ENCODE measurements around the gene INTS6.
"Not testable (repeated sequence)": the region's sequence is repeated elsewhere in the genome, so short reads cannot be mapped to it uniquely, and the experiment has no call there.

Gene INTS6

GRCh38 chr13:51415339-51415738, 37.5 kb downstream of the INTS6 start:
- not testable (repeated sequence) for DNase-seq (ENCODE audit: low read depth)

GRCh38 chr13:51412431-51412830, 40.4 kb downstream of the INTS6 start:
- DNase-seq (ENCODE audit: low read depth) = no peak

GRCh38 chr13:51405176-51405575, 47.7 kb downstream of the INTS6 start:
- DNase-seq (ENCODE audit: low read depth) = no peak

GRCh38 chr13:51397262-51397941, 55.4 kb downstream of the INTS6 start:
- DNase-seq (ENCODE audit: low read depth) = no peak

- no peak for DNase-seq (ENCODE audit: low read depth)
Measured at GRCh38 chr13:51396352-51396751, 56.5 kb downstream of the INTS6 start.

GRCh38 chr13:51394724-51395123, 58.1 kb downstream of the INTS6 start:
- DNase-seq (ENCODE audit: low read depth) = no peak

- no peak for DNase-seq (ENCODE audit: low read depth)
Measured at GRCh38 chr13:51385114-51385513, 67.7 kb downstream of the INTS6 start.

- no peak for DNase-seq (ENCODE audit: low read depth)
Measured at GRCh38 chr13:51380269-51380668, 72.6 kb downstream of the INTS6 start.

- no peak for DNase-seq (ENCODE audit: low read depth)
Measured at GRCh38 chr13:51373451-51373850, 79.4 kb downstream of the INTS6 start.

GRCh38 chr13:51371768-51372399, 81.0 kb downstream of the INTS6 start:
- no peak for DNase-seq (ENCODE audit: low read depth)

GRCh38 chr13:51370811-51371210, 82.0 kb downstream of the INTS6 start:
- DNase-seq (ENCODE audit: low read depth) = no peak

GRCh38 chr13:51370116-51370515, 82.7 kb downstream of the INTS6 start:
- DNase-seq (ENCODE audit: low read depth) = no peak

- no peak for DNase-seq (ENCODE audit: low read depth)
Measured at GRCh38 chr13:51364404-51365008, 88.3 kb downstream of the INTS6 start.

GRCh38 chr13:51363625-51364024, 89.2 kb downstream of the INTS6 start:
- DNase-seq (ENCODE audit: low read depth) = no peak

GRCh38 chr13:51361106-51361505, 91.7 kb downstream of the INTS6 start:
- DNase-seq (ENCODE audit: low read depth) = no peak

- no peak for DNase-seq (ENCODE audit: low read depth)
Measured at GRCh38 chr13:51360489-51360888, 92.3 kb downstream of the INTS6 start.

- DNase-seq (ENCODE audit: low read depth) = no peak
Measured at GRCh38 chr13:51359352-51359751, 93.5 kb downstream of the INTS6 start.

GRCh38 chr13:51357928-51358595, 94.8 kb downstream of the INTS6 start:
- no peak for DNase-seq (ENCODE audit: low read depth)

- no peak for DNase-seq (ENCODE audit: low read depth)
Measured at GRCh38 chr13:51355217-51355616, 97.6 kb downstream of the INTS6 start.

- DNase-seq (ENCODE audit: low read depth) = no peak
Measured at GRCh38 chr13:51349016-51349415, 103.8 kb downstream of the INTS6 start.

- no peak for DNase-seq (ENCODE audit: low read depth)
Measured at GRCh38 chr13:51348069-51348967, 104.5 kb downstream of the INTS6 start.

GRCh38 chr13:51347099-51347498, 105.7 kb downstream of the INTS6 start:
- DNase-seq (ENCODE audit: low read depth) = no peak

Data from T follicular helper cell (primary cell).